Measurements from ENCODE around the gene HORMAD1.

GRCh38 chr1:150708595-150708994, 12.1 kb downstream of the HORMAD1 start:
- TF ChIP-seq CTCF (conservative IDR thresholded peaks at IDR 0.05; ENCODE audit: low read depth in 2 of 2) (no peak), EZH2 (IDR thresholded peaks at IDR 0.05; ENCODE audit: low read depth, unreplicated experiment) (no peak), POLR2AphosphoS5 (IDR thresholded peaks at IDR 0.05; ENCODE audit: low read depth) (no peak), ZNF331 (CRISPR knock-in tag; IDR thresholded peaks at IDR 0.05; ENCODE audit: low read depth) (no peak), EZH2phosphoT487 (IDR thresholded peaks at IDR 0.05; ENCODE audit: unreplicated experiment) (no peak), JUNB (IDR thresholded peaks at IDR 0.05; ENCODE audit: unreplicated experiment) (no peak), CREB1 (CRISPR knock-in tag; IDR thresholded peaks at IDR 0.05; ENCODE audit: low read depth) (no peak), ZNF114 (CRISPR knock-in tag; IDR thresholded peaks at IDR 0.05) (no peak), STAT1 (IDR thresholded peaks at IDR 0.05; ENCODE audit: unreplicated experiment) (no peak)
- TF ChIP-seq, protein P1, sequence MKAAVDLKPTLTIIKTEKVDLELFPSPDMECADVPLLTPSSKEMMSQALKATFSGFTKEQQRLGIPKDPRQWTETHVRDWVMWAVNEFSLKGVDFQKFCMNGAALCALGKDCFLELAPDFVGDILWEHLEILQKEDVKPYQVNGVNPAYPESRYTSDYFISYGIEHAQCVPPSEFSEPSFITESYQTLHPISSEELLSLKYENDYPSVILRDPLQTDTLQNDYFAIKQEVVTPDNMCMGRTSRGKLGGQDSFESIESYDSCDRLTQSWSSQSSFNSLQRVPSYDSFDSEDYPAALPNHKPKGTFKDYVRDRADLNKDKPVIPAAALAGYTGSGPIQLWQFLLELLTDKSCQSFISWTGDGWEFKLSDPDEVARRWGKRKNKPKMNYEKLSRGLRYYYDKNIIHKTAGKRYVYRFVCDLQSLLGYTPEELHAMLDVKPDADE (IDR thresholded peaks at IDR 0.05), result no peak
- TF ChIP-seq, protein P2, sequence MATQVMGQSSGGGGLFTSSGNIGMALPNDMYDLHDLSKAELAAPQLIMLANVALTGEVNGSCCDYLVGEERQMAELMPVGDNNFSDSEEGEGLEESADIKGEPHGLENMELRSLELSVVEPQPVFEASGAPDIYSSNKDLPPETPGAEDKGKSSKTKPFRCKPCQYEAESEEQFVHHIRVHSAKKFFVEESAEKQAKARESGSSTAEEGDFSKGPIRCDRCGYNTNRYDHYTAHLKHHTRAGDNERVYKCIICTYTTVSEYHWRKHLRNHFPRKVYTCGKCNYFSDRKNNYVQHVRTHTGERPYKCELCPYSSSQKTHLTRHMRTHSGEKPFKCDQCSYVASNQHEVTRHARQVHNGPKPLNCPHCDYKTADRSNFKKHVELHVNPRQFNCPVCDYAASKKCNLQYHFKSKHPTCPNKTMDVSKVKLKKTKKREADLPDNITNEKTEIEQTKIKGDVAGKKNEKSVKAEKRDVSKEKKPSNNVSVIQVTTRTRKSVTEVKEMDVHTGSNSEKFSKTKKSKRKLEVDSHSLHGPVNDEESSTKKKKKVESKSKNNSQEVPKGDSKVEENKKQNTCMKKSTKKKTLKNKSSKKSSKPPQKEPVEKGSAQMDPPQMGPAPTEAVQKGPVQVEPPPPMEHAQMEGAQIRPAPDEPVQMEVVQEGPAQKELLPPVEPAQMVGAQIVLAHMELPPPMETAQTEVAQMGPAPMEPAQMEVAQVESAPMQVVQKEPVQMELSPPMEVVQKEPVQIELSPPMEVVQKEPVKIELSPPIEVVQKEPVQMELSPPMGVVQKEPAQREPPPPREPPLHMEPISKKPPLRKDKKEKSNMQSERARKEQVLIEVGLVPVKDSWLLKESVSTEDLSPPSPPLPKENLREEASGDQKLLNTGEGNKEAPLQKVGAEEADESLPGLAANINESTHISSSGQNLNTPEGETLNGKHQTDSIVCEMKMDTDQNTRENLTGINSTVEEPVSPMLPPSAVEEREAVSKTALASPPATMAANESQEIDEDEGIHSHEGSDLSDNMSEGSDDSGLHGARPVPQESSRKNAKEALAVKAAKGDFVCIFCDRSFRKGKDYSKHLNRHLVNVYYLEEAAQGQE (IDR thresholded peaks at IDR 0.05; ENCODE audit: unreplicated experiment), result no peak

All from GM23338 (cell line).